Stimulated activated CD8-positive, alpha-beta memory T cell treated with anti-CD3 and anti-CD28 coated beads, Interleukin-4, amount 100 ng/mL, for 4 hours (primary cell): ENCODE results near the gene PARP4.
"Not testable (repeated sequence)": the region's sequence is repeated elsewhere in the genome, so short reads cannot be mapped to it uniquely, and the experiment has no call there.

Experiments used
- DNase-seq, 2 donors: peaks; one replicate each; pipeline ENCODE4 v3.0.0-alpha.2; 2020; ENCODE audit warnings: low read depth in 2 of 2, low spot score in 1 of 2

The PARP4 gene

GRCh38 chr13:24454056-24454455 lies 58.5 kb downstream of the PARP4 start:
- no peak for DNase-seq

- DNase-seq = no peak
Measured at GRCh38 chr13:24452044-24452443, 60.5 kb downstream of the PARP4 start.

GRCh38 chr13:24450530-24450929 lies 62.0 kb downstream of the PARP4 start:
- no peak for DNase-seq

GRCh38 chr13:24444851-24445250 lies 67.7 kb downstream of the PARP4 start:
- DNase-seq = not testable (repeated sequence)

- DNase-seq = no peak
Measured at GRCh38 chr13:24443366-24443765, 69.2 kb downstream of the PARP4 start.

- not testable (repeated sequence) for DNase-seq
Measured at GRCh38 chr13:24426045-24426444, 86.5 kb downstream of the PARP4 start.

- DNase-seq = not testable (repeated sequence)
Measured at GRCh38 chr13:24419668-24420067, 92.9 kb downstream of the PARP4 start.

GRCh38 chr13:24407844-24408243 lies 104.7 kb downstream of the PARP4 start:
- DNase-seq = no peak

GRCh38 chr13:24406524-24406923 lies 106.1 kb downstream of the PARP4 start:
- no peak for DNase-seq

- no peak for DNase-seq
Measured at GRCh38 chr13:24396821-24397220, 115.8 kb downstream of the PARP4 start.

- DNase-seq = no peak
Measured at GRCh38 chr13:24392972-24393371, 119.6 kb downstream of the PARP4 start.

- DNase-seq = not testable (repeated sequence)
Measured at GRCh38 chr13:24391771-24392683, 120.6 kb downstream of the PARP4 start.

GRCh38 chr13:24390795-24391194 lies 121.8 kb downstream of the PARP4 start:
- DNase-seq = not testable (repeated sequence)

- DNase-seq = no peak
Measured at GRCh38 chr13:24389506-24389905, 123.1 kb downstream of the PARP4 start.

GRCh38 chr13:24388743-24389142 lies 123.8 kb downstream of the PARP4 start:
- not testable (repeated sequence) for DNase-seq

- no peak for DNase-seq
Measured at GRCh38 chr13:24386816-24387708, 125.5 kb downstream of the PARP4 start.

GRCh38 chr13:24385902-24386301 lies 126.7 kb downstream of the PARP4 start:
- DNase-seq = no peak

- not testable (repeated sequence) for DNase-seq
Measured at GRCh38 chr13:24384946-24385345, 127.6 kb downstream of the PARP4 start.

- DNase-seq = not testable (repeated sequence)
Measured at GRCh38 chr13:24384091-24384490, 128.5 kb downstream of the PARP4 start.

- DNase-seq = no peak
Measured at GRCh38 chr13:24381541-24382265, 130.9 kb downstream of the PARP4 start.

- DNase-seq = not testable (repeated sequence)
Measured at GRCh38 chr13:24380881-24381280, 131.7 kb downstream of the PARP4 start.
